Panc1 (cell line): Measurements from ENCODE around the gene TAF4B.
"Not testable (repeated sequence)": the region's sequence is repeated elsewhere in the genome, so short reads cannot be mapped to it uniquely, and the experiment has no call there.

Source experiments
- POLR2AphosphoS5 ChIP-seq: IDR thresholded peaks from 2 replicates; pipeline ENCODE4 v1.6.1; 2012; ENCODE audit warnings: mild to moderate bottlenecking, low read depth, low read length, moderate library complexity
- TF ChIP-seq, protein P1 (sequence below): fragments of 450-650 bp; IDR thresholded peaks from 2 replicates; pipeline ENCODE4 v1.5.1; 2017; ENCODE audit warnings: mild to moderate bottlenecking
- TF ChIP-seq, protein P2 (sequence below), 2 experiments: IDR thresholded peaks; 2 replicates each; pipeline ENCODE4 v1.6.1; 2011 to 2012; ENCODE audit warnings: low read depth in 2 of 2, control low read depth in 1 of 2, low read length in 1 of 2, mild to moderate bottlenecking in 1 of 2, moderate library complexity in 1 of 2; ENCODE audit not compliant: insufficient read depth in 1 of 2

DNA sequence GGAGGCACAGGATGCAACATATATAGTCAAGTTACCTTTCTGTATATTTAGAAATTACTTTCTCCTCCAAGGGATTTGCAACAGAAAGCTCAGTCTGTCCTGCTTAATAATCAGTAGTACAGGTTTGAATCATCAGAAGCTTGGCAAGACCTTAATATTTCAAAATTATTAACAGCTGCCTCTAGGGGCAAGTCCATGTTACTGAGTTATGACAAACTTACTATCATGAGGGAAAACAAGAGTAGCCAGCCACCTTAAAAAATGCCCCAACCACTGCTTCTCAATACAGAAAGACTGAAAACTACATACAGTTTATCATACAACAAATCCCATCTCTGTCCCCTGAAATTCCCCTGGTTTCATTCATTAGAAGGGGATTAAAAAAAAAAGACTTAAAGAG, 28.6 kb downstream of the TAF4B start:
- TF ChIP-seq, protein P1, sequence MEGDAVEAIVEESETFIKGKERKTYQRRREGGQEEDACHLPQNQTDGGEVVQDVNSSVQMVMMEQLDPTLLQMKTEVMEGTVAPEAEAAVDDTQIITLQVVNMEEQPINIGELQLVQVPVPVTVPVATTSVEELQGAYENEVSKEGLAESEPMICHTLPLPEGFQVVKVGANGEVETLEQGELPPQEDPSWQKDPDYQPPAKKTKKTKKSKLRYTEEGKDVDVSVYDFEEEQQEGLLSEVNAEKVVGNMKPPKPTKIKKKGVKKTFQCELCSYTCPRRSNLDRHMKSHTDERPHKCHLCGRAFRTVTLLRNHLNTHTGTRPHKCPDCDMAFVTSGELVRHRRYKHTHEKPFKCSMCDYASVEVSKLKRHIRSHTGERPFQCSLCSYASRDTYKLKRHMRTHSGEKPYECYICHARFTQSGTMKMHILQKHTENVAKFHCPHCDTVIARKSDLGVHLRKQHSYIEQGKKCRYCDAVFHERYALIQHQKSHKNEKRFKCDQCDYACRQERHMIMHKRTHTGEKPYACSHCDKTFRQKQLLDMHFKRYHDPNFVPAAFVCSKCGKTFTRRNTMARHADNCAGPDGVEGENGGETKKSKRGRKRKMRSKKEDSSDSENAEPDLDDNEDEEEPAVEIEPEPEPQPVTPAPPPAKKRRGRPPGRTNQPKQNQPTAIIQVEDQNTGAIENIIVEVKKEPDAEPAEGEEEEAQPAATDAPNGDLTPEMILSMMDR: not testable (repeated sequence)
- TF ChIP-seq POLR2AphosphoS5: not testable (repeated sequence)
- TF ChIP-seq, protein P2, sequence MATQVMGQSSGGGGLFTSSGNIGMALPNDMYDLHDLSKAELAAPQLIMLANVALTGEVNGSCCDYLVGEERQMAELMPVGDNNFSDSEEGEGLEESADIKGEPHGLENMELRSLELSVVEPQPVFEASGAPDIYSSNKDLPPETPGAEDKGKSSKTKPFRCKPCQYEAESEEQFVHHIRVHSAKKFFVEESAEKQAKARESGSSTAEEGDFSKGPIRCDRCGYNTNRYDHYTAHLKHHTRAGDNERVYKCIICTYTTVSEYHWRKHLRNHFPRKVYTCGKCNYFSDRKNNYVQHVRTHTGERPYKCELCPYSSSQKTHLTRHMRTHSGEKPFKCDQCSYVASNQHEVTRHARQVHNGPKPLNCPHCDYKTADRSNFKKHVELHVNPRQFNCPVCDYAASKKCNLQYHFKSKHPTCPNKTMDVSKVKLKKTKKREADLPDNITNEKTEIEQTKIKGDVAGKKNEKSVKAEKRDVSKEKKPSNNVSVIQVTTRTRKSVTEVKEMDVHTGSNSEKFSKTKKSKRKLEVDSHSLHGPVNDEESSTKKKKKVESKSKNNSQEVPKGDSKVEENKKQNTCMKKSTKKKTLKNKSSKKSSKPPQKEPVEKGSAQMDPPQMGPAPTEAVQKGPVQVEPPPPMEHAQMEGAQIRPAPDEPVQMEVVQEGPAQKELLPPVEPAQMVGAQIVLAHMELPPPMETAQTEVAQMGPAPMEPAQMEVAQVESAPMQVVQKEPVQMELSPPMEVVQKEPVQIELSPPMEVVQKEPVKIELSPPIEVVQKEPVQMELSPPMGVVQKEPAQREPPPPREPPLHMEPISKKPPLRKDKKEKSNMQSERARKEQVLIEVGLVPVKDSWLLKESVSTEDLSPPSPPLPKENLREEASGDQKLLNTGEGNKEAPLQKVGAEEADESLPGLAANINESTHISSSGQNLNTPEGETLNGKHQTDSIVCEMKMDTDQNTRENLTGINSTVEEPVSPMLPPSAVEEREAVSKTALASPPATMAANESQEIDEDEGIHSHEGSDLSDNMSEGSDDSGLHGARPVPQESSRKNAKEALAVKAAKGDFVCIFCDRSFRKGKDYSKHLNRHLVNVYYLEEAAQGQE (IDR thresholded peaks at IDR 0.05; ENCODE audit: insufficient read depth in 1 of 2, low read depth in 2 of 2, low read length in 1 of 2): not testable (repeated sequence)
